HepG2 (cell line): ENCODE data around the gene AKAP8L. TPM values are rescaled to one million over a fixed set of nuclear protein-coding genes. Genes with fewer than 3 reads are reported as not detected.

Experiments used
- CEBPG ChIP-seq: IDR thresholded peaks from 2 replicates; pipeline ENCODE4 v1.6.1; 2016
- FOXJ3 ChIP-seq: sonication (generic); formaldehyde crosslinking; IDR thresholded peaks from 2 replicates; pipeline ENCODE4 v1.4.0; 2020; ENCODE audit warnings: missing genetic modification reagents, mild to moderate bottlenecking, borderline replicate concordance
- HES4 ChIP-seq: sonication (generic); formaldehyde crosslinking; IDR thresholded peaks from 2 replicates; pipeline ENCODE4 v1.9.0; 2021; ENCODE audit warnings: mild to moderate bottlenecking, missing genetic modification reagents, borderline replicate concordance
- NFKB2 ChIP-seq: sonication (generic); formaldehyde crosslinking; IDR thresholded peaks from 2 replicates; pipeline ENCODE4 v1.4.0; 2020; ENCODE audit warnings: missing genetic modification reagents, borderline replicate concordance
- RFXANK ChIP-seq: IDR thresholded peaks from 2 replicates; pipeline ENCODE4 v1.6.1; 2016
- ZNF143 ChIP-seq: sonication (generic); formaldehyde crosslinking; IDR thresholded peaks from 2 replicates; pipeline ENCODE4 v1.4.0; 2020; ENCODE audit warnings: missing genetic modification reagents
- ZNF530 ChIP-seq: sonication (generic); formaldehyde crosslinking; IDR thresholded peaks from 2 replicates; pipeline ENCODE4 v1.5.0; 2020; ENCODE audit warnings: low read depth, mild to moderate bottlenecking, missing genetic modification reagents
- ZNF570 ChIP-seq: sonication (generic); formaldehyde crosslinking; IDR thresholded peaks from 2 replicates; pipeline ENCODE4 v1.4.0; 2020; ENCODE audit warnings: mild to moderate bottlenecking, missing genetic modification reagents, borderline replicate concordance
- ZSCAN12 ChIP-seq: sonication (generic); formaldehyde crosslinking; IDR thresholded peaks from 2 replicates; pipeline ENCODE4 v1.9.0; 2021; ENCODE audit warnings: mild to moderate bottlenecking, missing genetic modification reagents
- polyA plus RNA-seq, 8 experiments: library from polyadenylated mRNA; depleted of rRNA in 3 of 8; stranded (reverse) in 7 of 8; unstranded in 1 of 8; fragments of >200 nt; fragmentation: Illumina TruSeq in 4 of 8; extraction: Trizol in 4 of 8; gene quantifications; 2 replicates each; pipeline versions ENCODE4 v1.2.1 to v1.2.3, GENCODE V29; 2011 to 2016; ENCODE audit warnings: low read depth in 4 of 8, missing spikeins in 1 of 8, mixed read lengths in 1 of 8; ENCODE audit not compliant: insufficient read depth in 1 of 8
- total RNA-seq, 5 experiments: library from RNA; depleted of rRNA; stranded (reverse); fragments of >200 nt; fragmentation: Illumina TruSeq; extraction: Trizol; gene quantifications; 2 replicates each; pipeline ENCODE4 v1.2.3, GENCODE V29; 2016; ENCODE audit warnings: low read depth in 1 of 5
- TF ChIP-seq, protein P1 (sequence below): sonication (generic); formaldehyde crosslinking; IDR thresholded peaks from 2 replicates; pipeline ENCODE4 v1.8.1; 2023; ENCODE audit warnings: mild to moderate bottlenecking, moderate library complexity, missing genetic modification reagents
- TF ChIP-seq, protein P2 (sequence below): sonication (generic); formaldehyde crosslinking; IDR thresholded peaks from 2 replicates; pipeline ENCODE4 v1.8.0; 2022; ENCODE audit warnings: mild to moderate bottlenecking, missing genetic modification reagents, moderate library complexity
- TF ChIP-seq, protein P3 (sequence below): sonication (generic); formaldehyde crosslinking; IDR thresholded peaks from 2 replicates; pipeline ENCODE4 v1.8.0; 2022; ENCODE audit warnings: missing genetic modification reagents, mild to moderate bottlenecking, borderline replicate concordance
- TF ChIP-seq, protein P4 (sequence below): sonication (generic); formaldehyde crosslinking; IDR thresholded peaks from 2 replicates; pipeline ENCODE4 v1.4.0; 2020; ENCODE audit warnings: low read depth, missing genetic modification reagents
- TF ChIP-seq, protein P5 (sequence below): IDR thresholded peaks from 2 replicates; pipeline ENCODE4 v1.6.1; 2016; ENCODE audit warnings: missing genetic modification reagents, missing compliant biosample characterization
- TF ChIP-seq, protein P6 (sequence below): IDR thresholded peaks from 2 replicates; pipeline ENCODE4 v1.6.1; 2016; ENCODE audit warnings: low read depth, control low read depth
- TF ChIP-seq, protein P7 (sequence below): sonication (generic); formaldehyde crosslinking; IDR thresholded peaks from 2 replicates; pipeline ENCODE4 v1.4.0; 2020; ENCODE audit warnings: mild to moderate bottlenecking, missing genetic modification reagents

Gene AKAP8L
- total and polyA plus RNA-seq, 2 of the 13 experiments (the other 11 are each of a cell fraction or from before 2014, with no cell fraction given), result 48.2 to 49.6 TPM

DNA sequence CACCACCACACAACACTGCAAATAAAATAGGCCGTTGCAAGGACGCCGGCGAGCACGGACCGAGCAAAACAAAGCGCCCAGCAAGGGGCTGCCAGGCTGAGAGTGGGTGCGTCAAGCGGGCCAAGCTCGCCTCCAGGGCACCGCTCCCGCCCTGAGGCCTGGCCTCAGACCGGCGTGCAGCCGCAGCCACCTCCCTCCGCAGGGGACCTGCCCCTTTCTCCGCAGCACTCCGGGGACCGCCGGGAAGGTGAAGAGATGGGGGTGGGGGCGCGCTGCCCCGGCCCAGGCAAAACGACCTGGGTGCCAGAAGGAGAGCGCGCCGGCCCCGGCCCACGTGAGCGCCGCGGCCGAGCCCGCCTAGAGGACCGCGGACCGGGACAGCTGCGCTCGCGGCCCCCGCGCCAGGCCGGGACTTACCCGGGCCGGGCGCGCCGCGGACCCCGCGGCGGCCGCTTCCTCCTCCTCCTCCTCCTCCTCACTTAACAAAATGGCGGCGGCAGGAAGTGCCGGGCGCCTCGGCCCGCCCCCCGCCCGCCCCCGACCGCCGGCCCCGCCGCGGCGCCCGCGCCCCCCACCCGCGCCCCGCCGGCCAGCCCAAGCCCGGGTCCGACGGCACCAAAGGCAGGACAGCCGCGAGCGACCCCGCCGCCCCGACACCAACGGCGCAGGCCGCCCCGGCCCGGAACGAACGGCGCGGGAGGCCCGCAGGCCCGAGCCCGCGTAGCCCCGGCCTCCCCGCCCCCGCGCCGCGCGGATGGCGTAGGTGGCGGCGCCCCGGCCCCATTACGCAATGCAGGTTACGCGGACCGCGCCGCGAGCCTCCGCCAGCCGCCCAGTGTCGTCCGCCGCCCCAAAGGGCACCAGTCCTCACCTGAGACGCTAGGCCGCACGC is 87.1 kb downstream of the AKAP8L start (continued):
- TF ChIP-seq, protein P1, sequence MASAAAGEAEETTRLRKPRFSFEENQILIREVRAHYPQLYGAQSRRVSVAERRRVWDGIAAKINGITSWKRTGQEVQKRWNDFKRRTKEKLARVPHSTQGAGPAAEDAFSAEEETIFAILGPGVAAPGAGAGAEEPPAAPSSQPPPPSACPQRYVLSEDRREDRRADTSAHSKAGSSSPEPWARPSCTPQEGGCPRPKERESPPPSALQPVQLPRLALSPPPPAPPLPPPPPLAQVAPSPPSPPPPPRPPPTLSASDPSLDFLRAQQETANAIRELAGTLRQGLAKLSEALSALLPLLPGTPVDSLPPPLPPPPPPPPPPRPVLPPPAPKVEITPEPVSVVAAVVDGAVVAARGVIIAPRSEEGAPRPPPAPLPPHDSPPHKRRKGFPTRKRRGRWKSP, result no peak
- TF ChIP-seq CEBPG (CRISPR knock-in tag) (peak; percentile 81), ZSCAN12 (CRISPR knock-in tag) (no peak), RFXANK (CRISPR knock-in tag) (no peak), NFKB2 (0 out of 2 replicates have a peak, but pooled peaks have one; percentile 19), ZNF530 (no peak), HES4 (CRISPR knock-in tag) (peak; percentile 66; the same call in 1 of the 2 replicates), FOXJ3 (CRISPR knock-in tag) (no peak), ZNF143 (CRISPR knock-in tag) (no peak), ZNF570 (no peak)
- TF ChIP-seq, protein P2, sequence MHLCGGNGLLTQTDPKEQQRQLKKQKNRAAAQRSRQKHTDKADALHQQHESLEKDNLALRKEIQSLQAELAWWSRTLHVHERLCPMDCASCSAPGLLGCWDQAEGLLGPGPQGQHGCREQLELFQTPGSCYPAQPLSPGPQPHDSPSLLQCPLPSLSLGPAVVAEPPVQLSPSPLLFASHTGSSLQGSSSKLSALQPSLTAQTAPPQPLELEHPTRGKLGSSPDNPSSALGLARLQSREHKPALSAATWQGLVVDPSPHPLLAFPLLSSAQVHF, result no peak
- TF ChIP-seq, protein P3, sequence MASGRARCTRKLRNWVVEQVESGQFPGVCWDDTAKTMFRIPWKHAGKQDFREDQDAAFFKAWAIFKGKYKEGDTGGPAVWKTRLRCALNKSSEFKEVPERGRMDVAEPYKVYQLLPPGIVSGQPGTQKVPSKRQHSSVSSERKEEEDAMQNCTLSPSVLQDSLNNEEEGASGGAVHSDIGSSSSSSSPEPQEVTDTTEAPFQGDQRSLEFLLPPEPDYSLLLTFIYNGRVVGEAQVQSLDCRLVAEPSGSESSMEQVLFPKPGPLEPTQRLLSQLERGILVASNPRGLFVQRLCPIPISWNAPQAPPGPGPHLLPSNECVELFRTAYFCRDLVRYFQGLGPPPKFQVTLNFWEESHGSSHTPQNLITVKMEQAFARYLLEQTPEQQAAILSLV (CRISPR knock-in tag), result no peak
- TF ChIP-seq, protein P4, sequence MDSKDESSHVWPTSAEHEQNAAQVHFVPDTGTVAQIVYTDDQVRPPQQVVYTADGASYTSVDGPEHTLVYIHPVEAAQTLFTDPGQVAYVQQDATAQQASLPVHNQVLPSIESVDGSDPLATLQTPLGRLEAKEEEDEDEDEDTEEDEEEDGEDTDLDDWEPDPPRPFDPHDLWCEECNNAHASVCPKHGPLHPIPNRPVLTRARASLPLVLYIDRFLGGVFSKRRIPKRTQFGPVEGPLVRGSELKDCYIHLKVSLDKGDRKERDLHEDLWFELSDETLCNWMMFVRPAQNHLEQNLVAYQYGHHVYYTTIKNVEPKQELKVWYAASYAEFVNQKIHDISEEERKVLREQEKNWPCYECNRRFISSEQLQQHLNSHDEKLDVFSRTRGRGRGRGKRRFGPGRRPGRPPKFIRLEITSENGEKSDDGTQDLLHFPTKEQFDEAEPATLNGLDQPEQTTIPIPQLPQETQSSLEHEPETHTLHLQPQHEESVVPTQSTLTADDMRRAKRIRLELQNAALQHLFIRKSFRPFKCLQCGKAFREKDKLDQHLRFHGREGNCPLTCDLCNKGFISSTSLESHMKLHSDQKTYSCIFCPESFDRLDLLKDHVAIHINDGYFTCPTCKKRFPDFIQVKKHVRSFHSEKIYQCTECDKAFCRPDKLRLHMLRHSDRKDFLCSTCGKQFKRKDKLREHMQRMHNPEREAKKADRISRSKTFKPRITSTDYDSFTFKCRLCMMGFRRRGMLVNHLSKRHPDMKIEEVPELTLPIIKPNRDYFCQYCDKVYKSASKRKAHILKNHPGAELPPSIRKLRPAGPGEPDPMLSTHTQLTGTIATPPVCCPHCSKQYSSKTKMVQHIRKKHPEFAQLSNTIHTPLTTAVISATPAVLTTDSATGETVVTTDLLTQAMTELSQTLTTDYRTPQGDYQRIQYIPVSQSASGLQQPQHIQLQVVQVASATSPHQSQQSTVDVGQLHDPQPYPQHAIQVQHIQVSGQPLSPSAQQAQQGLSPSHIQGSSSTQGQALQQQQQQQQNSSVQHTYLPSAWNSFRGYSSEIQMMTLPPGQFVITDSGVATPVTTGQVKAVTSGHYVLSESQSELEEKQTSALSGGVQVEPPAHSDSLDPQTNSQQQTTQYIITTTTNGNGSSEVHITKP (CRISPR knock-in tag), result no peak
- TF ChIP-seq, protein P5, sequence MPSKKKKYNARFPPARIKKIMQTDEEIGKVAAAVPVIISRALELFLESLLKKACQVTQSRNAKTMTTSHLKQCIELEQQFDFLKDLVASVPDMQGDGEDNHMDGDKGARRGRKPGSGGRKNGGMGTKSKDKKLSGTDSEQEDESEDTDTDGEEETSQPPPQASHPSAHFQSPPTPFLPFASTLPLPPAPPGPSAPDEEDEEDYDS (CRISPR knock-in tag), result no peak
- TF ChIP-seq, protein P6, sequence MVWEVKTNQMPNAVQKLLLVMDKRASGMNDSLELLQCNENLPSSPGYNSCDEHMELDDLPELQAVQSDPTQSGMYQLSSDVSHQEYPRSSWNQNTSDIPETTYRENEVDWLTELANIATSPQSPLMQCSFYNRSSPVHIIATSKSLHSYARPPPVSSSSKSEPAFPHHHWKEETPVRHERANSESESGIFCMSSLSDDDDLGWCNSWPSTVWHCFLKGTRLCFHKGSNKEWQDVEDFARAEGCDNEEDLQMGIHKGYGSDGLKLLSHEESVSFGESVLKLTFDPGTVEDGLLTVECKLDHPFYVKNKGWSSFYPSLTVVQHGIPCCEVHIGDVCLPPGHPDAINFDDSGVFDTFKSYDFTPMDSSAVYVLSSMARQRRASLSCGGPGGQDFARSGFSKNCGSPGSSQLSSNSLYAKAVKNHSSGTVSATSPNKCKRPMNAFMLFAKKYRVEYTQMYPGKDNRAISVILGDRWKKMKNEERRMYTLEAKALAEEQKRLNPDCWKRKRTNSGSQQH (CRISPR knock-in tag), result no peak
- TF ChIP-seq, protein P7, sequence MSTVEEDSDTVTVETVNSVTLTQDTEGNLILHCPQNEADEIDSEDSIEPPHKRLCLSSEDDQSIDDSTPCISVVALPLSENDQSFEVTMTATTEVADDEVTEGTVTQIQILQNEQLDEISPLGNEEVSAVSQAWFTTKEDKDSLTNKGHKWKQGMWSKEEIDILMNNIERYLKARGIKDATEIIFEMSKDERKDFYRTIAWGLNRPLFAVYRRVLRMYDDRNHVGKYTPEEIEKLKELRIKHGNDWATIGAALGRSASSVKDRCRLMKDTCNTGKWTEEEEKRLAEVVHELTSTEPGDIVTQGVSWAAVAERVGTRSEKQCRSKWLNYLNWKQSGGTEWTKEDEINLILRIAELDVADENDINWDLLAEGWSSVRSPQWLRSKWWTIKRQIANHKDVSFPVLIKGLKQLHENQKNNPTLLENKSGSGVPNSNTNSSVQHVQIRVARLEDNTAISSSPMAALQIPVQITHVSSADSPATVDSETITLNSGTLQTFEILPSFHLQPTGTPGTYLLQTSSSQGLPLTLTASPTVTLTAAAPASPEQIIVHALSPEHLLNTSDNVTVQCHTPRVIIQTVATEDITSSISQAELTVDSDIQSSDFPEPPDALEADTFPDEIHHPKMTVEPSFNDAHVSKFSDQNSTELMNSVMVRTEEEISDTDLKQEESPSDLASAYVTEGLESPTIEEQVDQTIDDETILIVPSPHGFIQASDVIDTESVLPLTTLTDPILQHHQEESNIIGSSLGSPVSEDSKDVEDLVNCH (CRISPR knock-in tag), result no peak
